ENCODE measurements around the gene CHPT1. TPM values are rescaled to one million over a fixed set of nuclear protein-coding genes. Genes with fewer than 3 reads are reported as not detected.

Gene CHPT1
- total and polyA plus RNA-seq, 2 donors (not counting 3 experiments of a cell fraction or from before 2014, with no cell fraction given) = 12.1 to 19.3 TPM

DNA sequence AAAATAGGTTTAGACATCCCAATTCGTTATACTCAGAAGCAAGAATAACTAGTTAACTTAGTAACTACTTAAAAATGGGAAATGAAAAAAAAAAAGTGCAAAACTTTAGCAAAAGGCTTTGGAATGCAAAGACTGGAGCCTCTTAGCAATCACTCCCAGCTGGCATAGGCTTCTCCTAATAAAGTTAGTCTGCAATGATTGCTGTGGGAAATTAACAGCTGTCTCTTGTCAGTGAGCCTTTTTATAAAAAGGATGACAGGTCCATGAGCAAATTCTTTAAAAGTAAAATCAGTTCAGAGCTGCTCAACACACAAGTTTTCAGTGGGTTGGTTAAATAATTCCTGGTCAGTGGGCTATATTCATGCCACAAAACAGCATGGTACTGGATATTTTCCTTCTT lies 49.2 kb downstream of the CHPT1 start:
- TF ChIP-seq FOS (IDR thresholded peaks at IDR 0.05; ENCODE audit: borderline replicate concordance, insufficient read depth, low read length) (no peak), POLR2AphosphoS5 (IDR thresholded peaks at IDR 0.05; ENCODE audit: insufficient read depth, low read depth, low read length) (no peak), CTCF (IDR thresholded peaks at IDR 0.05; ENCODE audit: extremely low read depth in 1 of 2, insufficient read depth in 1 of 2, low read depth in 1 of 2, low read length in 2 of 2) (no peak), POLR2A (IDR thresholded peaks at IDR 0.05; ENCODE audit: low read depth, low read length) (no peak), EZH2 (IDR thresholded peaks at IDR 0.05; ENCODE audit: borderline replicate concordance, low read depth, low read length, severe bottlenecking) (no peak), GATA2 (IDR thresholded peaks at IDR 0.05; ENCODE audit: insufficient read depth, insufficient read length, low read depth, low read length) (no peak), JUN (IDR thresholded peaks at IDR 0.05; ENCODE audit: borderline replicate concordance, insufficient read depth, insufficient read length, low read depth) (no peak), MYC (IDR thresholded peaks at IDR 0.05; ENCODE audit: low read depth, low read length) (no peak)
- TF ChIP-seq, protein P1, sequence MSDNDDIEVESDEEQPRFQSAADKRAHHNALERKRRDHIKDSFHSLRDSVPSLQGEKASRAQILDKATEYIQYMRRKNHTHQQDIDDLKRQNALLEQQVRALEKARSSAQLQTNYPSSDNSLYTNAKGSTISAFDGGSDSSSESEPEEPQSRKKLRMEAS (IDR thresholded peaks at IDR 0.05; ENCODE audit: insufficient read depth, insufficient read length) = no peak
- H3K27me3 ChIP-seq (ENCODE audit: control insufficient read depth in 2 of 2, insufficient read depth in 2 of 2, low read length in 2 of 2) = no peaks in the 10 kb centered on the region
- TSS peak; percentile 40 for BruUV-seq (replicated peaks)
- dilution Hi-C loops (cut with MboI; ENCODE audit: extremely low pct_ligation_motif_present, low sequenced_read_pairs) = no loop called here
- no peaks in the 10 kb centered on the region for H3K4me1 ChIP-seq (ENCODE audit: control insufficient read depth, extremely low read depth, insufficient read depth, low read length)
- no peak overlapping the region for H2AFZ ChIP-seq (ENCODE audit: low read depth, low read length)
- H3K9me1 ChIP-seq (replicated peaks; ENCODE audit: control insufficient read depth, extremely low read depth, insufficient read depth, low read length) = no peaks in the 10 kb centered on the region
- peaks cover 0 to 12% of the 10 kb centered on the region in 2 experiments for H3K36me3 ChIP-seq (ENCODE audit: control insufficient read depth in 2 of 2, extremely low read depth in 1 of 2, insufficient read depth in 2 of 2, low read length in 2 of 2)
- H3K4me3 ChIP-seq (replicated peaks in 1 of 3; ENCODE audit: insufficient read depth in 1 of 3, low read depth in 1 of 3, low read length in 3 of 3) = no peak overlapping the region
- no peaks in the 10 kb centered on the region for H3K9me3 ChIP-seq (replicated peaks; ENCODE audit: control insufficient read depth, insufficient read depth, low read length)
- no peak overlapping the region for H3K9ac ChIP-seq (replicated peaks; ENCODE audit: extremely low read depth, insufficient read depth, low read length)
- no peaks in the 10 kb centered on the region for H4K20me1 ChIP-seq (replicated peaks; ENCODE audit: control insufficient read depth, extremely low read depth, insufficient read depth, low read length)
- H3K79me2 ChIP-seq (ENCODE audit: control insufficient read depth, insufficient read depth, low read length) = no peaks in the 10 kb centered on the region
- ChIA-PET CTCF (interaction anchor here (2.7 kb wide), 1 partner anchor 13 kb away, joined by 18 read pairs; no protein-coding TSS in a partner anchor), POLR2A (no interaction called here)
- intact Hi-C loops (cut with micrococcal nuclease) = no loop called here
- FAIRE-seq (no peak), DNase-seq (ENCODE audit: low read depth, low spot score) (no peak)
- H3K4me2 ChIP-seq (ENCODE audit: insufficient read depth, low read length) = no peak overlapping the region
- H3K27ac ChIP-seq (ENCODE audit: insufficient read depth, low read depth, low read length) = no peak overlapping the region

All from endothelial cell of umbilical vein (primary cell).